HEK293 (cell line): ENCODE measurements around the gene ADGRG7.

ENCODE experiments used
- GLI4 ChIP-seq: fragments of 450-650 bp; formaldehyde crosslinking; IDR thresholded peaks from 2 replicates; pipeline ENCODE4 v1.5.1; 2016; ENCODE audit warnings: missing biosample characterization, missing genetic modification characterization
- IKZF3 ChIP-seq: fragments of 450-650 bp; IDR thresholded peaks from 2 replicates; pipeline ENCODE4 v1.5.0; 2018; ENCODE audit warnings: missing biosample characterization, mild to moderate bottlenecking, missing genetic modification characterization, moderate library complexity
- KLF17 ChIP-seq: fragments of 450-650 bp; formaldehyde crosslinking; IDR thresholded peaks from 2 replicates; pipeline ENCODE4 v1.5.1; 2016; ENCODE audit warnings: missing biosample characterization, missing genetic modification characterization
- REPIN1 ChIP-seq: fragments of 450-650 bp; formaldehyde crosslinking; IDR thresholded peaks from 2 replicates; pipeline ENCODE4 v1.5.1; 2017; ENCODE audit warnings: missing biosample characterization, missing genetic modification characterization, low read depth
- ZBTB49 ChIP-seq: fragments of 450-650 bp; formaldehyde crosslinking; IDR thresholded peaks from 2 replicates; pipeline ENCODE4 v1.5.1; 2016; ENCODE audit warnings: missing biosample characterization, missing genetic modification characterization, low read depth
- ZBTB7A ChIP-seq: fragments of 450-650 bp; formaldehyde crosslinking; IDR thresholded peaks from 2 replicates; pipeline ENCODE4 v1.5.1; 2016; ENCODE audit warnings: low read depth, missing biosample characterization, missing genetic modification characterization
- ZEB2 ChIP-seq: fragments of 450-650 bp; formaldehyde crosslinking; IDR thresholded peaks from 2 replicates; pipeline ENCODE4 v1.5.1; 2016; ENCODE audit warnings: missing biosample characterization, missing genetic modification characterization
- ZNF140 ChIP-seq: fragments of 450-650 bp; formaldehyde crosslinking; IDR thresholded peaks from 2 replicates; pipeline ENCODE4 v1.5.1; 2016; ENCODE audit warnings: missing biosample characterization, missing genetic modification characterization
- ZNF274 ChIP-seq, 2 experiments: fragments of 200-500 bp in 1 of 2; fragments of 450-650 bp in 1 of 2; sonication (Bioruptor generic) in 1 of 2; formaldehyde crosslinking in 1 of 2; IDR thresholded peaks; 2 replicates each; pipeline versions ENCODE4 v1.5.1 to v1.6.1; 2014 to 2016; ENCODE audit warnings: borderline replicate concordance in 1 of 2, inconsistent platforms in 1 of 2, low read length in 1 of 2, missing biosample characterization in 1 of 2, missing genetic modification characterization in 1 of 2
- ZNF292 ChIP-seq: fragments of 450-650 bp; formaldehyde crosslinking; IDR thresholded peaks from 2 replicates; pipeline ENCODE4 v1.5.1; 2016; ENCODE audit warnings: low read depth, missing biosample characterization, missing genetic modification characterization, borderline replicate concordance
- ZNF311 ChIP-seq: fragments of 450-650 bp; formaldehyde crosslinking; IDR thresholded peaks from 2 replicates; pipeline ENCODE4 v1.5.1; 2017; ENCODE audit warnings: missing biosample characterization, missing genetic modification characterization, borderline replicate concordance
- ZNF324 ChIP-seq: fragments of 450-650 bp; formaldehyde crosslinking; IDR thresholded peaks from 2 replicates; pipeline ENCODE4 v1.5.1; 2016; ENCODE audit warnings: missing biosample characterization, missing genetic modification characterization
- ZNF335 ChIP-seq: fragments of 450-650 bp; formaldehyde crosslinking; conservative IDR thresholded peaks from 2 replicates; pipeline ENCODE4 v1.5.1; 2016; ENCODE audit warnings: missing biosample characterization, missing genetic modification characterization
- ZNF544 ChIP-seq: fragments of 450-650 bp; formaldehyde crosslinking; IDR thresholded peaks from 2 replicates; pipeline ENCODE4 v1.5.0; 2017; ENCODE audit warnings: missing biosample characterization, missing genetic modification characterization
- ZNF561 ChIP-seq: fragments of 450-650 bp; IDR thresholded peaks from 2 replicates; pipeline ENCODE4 v1.5.1; 2018; ENCODE audit warnings: missing biosample characterization, missing genetic modification characterization, borderline replicate concordance
- ZNF654 ChIP-seq: fragments of 450-650 bp; formaldehyde crosslinking; IDR thresholded peaks from 2 replicates; pipeline ENCODE4 v1.5.1; 2016; ENCODE audit warnings: low read depth, missing biosample characterization, missing genetic modification characterization
- ZNF670 ChIP-seq: fragments of 450-650 bp; formaldehyde crosslinking; IDR thresholded peaks from 2 replicates; pipeline ENCODE4 v1.5.1; 2016; ENCODE audit warnings: missing biosample characterization, missing genetic modification characterization, low read depth
- ZNF677 ChIP-seq: fragments of 450-650 bp; IDR thresholded peaks from 2 replicates; pipeline ENCODE4 v1.5.0; 2018; ENCODE audit warnings: missing biosample characterization, mild to moderate bottlenecking, missing genetic modification characterization, moderate library complexity
- ZNF747 ChIP-seq: fragments of 450-650 bp; formaldehyde crosslinking; IDR thresholded peaks from 2 replicates; pipeline ENCODE4 v1.5.1; 2016; ENCODE audit warnings: missing biosample characterization, missing genetic modification characterization
- ZNF830 ChIP-seq: fragments of 450-650 bp; IDR thresholded peaks from 2 replicates; pipeline ENCODE4 v1.5.0; 2018; ENCODE audit warnings: missing biosample characterization, missing genetic modification characterization, low read depth, mild to moderate bottlenecking, moderate library complexity
- TF ChIP-seq, protein P1 (sequence below): fragments of 450-650 bp; formaldehyde crosslinking; IDR thresholded peaks from 2 replicates; pipeline ENCODE4 v1.5.1; 2017; ENCODE audit warnings: missing biosample characterization, missing genetic modification characterization
- TF ChIP-seq, protein P2 (sequence below): fragments of 450-650 bp; formaldehyde crosslinking; IDR thresholded peaks from 2 replicates; pipeline ENCODE4 v1.5.1; 2016; ENCODE audit warnings: missing biosample characterization, missing genetic modification characterization
- TF ChIP-seq, protein P3 (sequence below): fragments of 450-650 bp; formaldehyde crosslinking; IDR thresholded peaks from 2 replicates; pipeline ENCODE4 v1.5.1; 2016; ENCODE audit warnings: missing biosample characterization, missing genetic modification characterization, borderline replicate concordance
- TF ChIP-seq, protein P4 (sequence below): fragments of 450-650 bp; formaldehyde crosslinking; IDR thresholded peaks from 2 replicates; pipeline ENCODE4 v1.5.1; 2017; ENCODE audit warnings: missing biosample characterization, mild to moderate bottlenecking, missing genetic modification characterization, moderate library complexity
- TF ChIP-seq, protein P5 (sequence below): fragments of 450-650 bp; formaldehyde crosslinking; IDR thresholded peaks from 2 replicates; pipeline ENCODE4 v1.5.0; 2017; ENCODE audit warnings: missing biosample characterization, missing genetic modification characterization, borderline replicate concordance

The ADGRG7 gene

DNA sequence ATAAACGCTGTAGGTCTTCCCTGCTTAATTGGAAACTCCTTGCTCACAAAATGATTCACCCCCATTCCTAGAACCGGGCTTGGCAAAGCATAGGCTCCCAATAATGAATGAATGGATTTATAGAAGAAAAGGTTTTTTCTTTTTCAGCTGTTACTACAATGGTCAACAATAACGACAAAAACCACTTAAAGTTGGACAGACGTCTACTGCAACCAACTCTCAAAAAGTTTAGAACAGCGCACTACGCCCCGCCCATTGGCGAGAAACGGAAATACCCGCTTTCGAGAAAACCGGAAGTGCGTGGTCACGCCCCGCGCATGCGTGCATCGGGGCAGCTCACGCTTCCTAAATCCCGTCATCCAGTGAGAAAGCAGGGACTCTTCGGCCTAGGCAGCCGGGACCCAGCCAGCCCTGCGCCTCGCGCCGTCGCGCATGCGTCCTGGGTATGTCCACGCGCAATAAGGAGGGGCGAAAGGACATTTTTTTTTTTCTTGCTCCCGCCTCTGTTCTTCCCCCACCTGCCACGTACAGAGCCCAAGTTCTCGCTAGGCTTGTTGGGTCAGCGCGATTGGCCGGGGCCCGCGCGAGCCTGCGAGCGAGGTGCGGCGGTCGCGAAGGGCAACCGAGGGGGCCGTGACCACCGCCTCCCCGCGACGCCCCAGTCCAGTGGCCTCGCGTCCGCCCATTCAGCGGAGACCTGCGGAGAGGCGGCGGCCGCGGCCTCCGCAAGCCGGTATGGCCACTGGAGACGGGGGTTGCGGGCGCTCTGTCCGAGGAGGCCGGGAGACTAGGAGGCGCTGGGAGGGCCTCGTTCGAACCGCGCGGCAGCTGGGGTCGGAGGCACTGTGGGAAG is 99.8 kb downstream of the ADGRG7 start, which contains the start of gene TFG (continued):
- TF ChIP-seq, protein P1, sequence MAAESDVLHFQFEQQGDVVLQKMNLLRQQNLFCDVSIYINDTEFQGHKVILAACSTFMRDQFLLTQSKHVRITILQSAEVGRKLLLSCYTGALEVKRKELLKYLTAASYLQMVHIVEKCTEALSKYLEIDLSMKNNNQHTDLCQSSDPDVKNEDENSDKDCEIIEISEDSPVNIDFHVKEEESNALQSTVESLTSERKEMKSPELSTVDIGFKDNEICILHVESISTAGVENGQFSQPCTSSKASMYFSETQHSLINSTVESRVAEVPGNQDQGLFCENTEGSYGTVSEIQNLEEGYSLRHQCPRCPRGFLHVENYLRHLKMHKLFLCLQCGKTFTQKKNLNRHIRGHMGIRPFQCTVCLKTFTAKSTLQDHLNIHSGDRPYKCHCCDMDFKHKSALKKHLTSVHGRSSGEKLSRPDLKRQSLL (tag by site-specific recombination), result no peak
- TF ChIP-seq GLI4 (tag by site-specific recombination) (no peak), ZNF654 (tag by site-specific recombination) (no peak), ZNF677 (no peak), REPIN1 (tag by site-specific recombination) (no peak), ZNF670 (tag by site-specific recombination) (no peak), ZNF324 (no peak), ZNF561 (tag by site-specific recombination) (no peak), ZEB2 (tag by site-specific recombination) (no peak), ZBTB49 (tag by site-specific recombination) (no peak), ZBTB7A (tag by site-specific recombination) (no peak), KLF17 (no peak; the same call in 1 of the 2 replicates), ZNF830 (tag by site-specific recombination) (no peak), ZNF140 (no peak), ZNF544 (tag by site-specific recombination) (no peak), ZNF747 (no peak), ZNF335 (tag by site-specific recombination) (peak; percentile 51; the same call in 1 of the 2 replicates), ZNF274 (IDR thresholded peaks at IDR 0.05; ENCODE audit: low read length) (no peak), ZNF274 (tag by site-specific recombination; IDR thresholded peaks at IDR 0.05; ENCODE audit: borderline replicate concordance) (no peak), IKZF3 (tag by site-specific recombination) (peak; percentile 75), ZNF292 (tag by site-specific recombination) (no peak), ZNF311 (tag by site-specific recombination) (no peak)
- TF ChIP-seq, protein P2, sequence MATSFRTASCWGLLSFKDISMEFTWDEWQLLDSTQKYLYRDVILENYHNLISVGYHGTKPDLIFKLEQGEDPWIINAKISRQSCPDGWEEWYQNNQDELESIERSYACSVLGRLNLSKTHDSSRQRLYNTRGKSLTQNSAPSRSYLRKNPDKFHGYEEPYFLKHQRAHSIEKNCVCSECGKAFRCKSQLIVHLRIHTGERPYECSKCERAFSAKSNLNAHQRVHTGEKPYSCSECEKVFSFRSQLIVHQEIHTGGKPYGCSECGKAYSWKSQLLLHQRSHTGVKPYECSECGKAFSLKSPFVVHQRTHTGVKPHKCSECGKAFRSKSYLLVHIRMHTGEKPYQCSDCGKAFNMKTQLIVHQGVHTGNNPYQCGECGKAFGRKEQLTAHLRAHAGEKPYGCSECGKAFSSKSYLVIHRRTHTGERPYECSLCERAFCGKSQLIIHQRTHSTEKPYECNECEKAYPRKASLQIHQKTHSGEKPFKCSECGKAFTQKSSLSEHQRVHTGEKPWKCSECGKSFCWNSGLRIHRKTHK (tag by site-specific recombination), result no peak
- TF ChIP-seq, protein P3, sequence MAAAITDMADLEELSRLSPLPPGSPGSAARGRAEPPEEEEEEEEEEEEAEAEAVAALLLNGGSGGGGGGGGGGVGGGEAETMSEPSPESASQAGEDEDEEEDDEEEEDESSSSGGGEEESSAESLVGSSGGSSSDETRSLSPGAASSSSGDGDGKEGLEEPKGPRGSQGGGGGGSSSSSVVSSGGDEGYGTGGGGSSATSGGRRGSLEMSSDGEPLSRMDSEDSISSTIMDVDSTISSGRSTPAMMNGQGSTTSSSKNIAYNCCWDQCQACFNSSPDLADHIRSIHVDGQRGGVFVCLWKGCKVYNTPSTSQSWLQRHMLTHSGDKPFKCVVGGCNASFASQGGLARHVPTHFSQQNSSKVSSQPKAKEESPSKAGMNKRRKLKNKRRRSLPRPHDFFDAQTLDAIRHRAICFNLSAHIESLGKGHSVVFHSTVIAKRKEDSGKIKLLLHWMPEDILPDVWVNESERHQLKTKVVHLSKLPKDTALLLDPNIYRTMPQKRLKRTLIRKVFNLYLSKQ, result no peak
- TF ChIP-seq, protein P4, sequence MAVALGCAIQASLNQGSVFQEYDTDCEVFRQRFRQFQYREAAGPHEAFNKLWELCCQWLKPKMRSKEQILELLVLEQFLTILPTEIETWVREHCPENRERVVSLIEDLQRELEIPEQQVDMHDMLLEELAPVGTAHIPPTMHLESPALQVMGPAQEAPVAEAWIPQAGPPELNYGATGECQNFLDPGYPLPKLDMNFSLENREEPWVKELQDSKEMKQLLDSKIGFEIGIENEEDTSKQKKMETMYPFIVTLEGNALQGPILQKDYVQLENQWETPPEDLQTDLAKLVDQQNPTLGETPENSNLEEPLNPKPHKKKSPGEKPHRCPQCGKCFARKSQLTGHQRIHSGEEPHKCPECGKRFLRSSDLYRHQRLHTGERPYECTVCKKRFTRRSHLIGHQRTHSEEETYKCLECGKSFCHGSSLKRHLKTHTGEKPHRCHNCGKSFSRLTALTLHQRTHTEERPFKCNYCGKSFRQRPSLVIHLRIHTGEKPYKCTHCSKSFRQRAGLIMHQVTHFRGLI (tag by site-specific recombination), result no peak
- TF ChIP-seq, protein P5, sequence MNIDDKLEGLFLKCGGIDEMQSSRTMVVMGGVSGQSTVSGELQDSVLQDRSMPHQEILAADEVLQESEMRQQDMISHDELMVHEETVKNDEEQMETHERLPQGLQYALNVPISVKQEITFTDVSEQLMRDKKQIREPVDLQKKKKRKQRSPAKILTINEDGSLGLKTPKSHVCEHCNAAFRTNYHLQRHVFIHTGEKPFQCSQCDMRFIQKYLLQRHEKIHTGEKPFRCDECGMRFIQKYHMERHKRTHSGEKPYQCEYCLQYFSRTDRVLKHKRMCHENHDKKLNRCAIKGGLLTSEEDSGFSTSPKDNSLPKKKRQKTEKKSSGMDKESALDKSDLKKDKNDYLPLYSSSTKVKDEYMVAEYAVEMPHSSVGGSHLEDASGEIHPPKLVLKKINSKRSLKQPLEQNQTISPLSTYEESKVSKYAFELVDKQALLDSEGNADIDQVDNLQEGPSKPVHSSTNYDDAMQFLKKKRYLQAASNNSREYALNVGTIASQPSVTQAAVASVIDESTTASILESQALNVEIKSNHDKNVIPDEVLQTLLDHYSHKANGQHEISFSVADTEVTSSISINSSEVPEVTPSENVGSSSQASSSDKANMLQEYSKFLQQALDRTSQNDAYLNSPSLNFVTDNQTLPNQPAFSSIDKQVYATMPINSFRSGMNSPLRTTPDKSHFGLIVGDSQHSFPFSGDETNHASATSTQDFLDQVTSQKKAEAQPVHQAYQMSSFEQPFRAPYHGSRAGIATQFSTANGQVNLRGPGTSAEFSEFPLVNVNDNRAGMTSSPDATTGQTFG (tag by site-specific recombination), result no peak
